ENCODE measurements around the gene P3H1. TPM values are rescaled to one million over a fixed set of nuclear protein-coding genes. Genes with fewer than 3 reads are reported as not detected.
A peak's percentile ranks its signal among the peaks of the same experiment; 100 is the strongest.
"Not testable (repeated sequence)": the region's sequence is repeated elsewhere in the genome, so short reads cannot be mapped to it uniquely, and the experiment has no call there.

P3H1 gene
- total RNA-seq, 1 donor from 2014 or later = 51.7 TPM

DNA sequence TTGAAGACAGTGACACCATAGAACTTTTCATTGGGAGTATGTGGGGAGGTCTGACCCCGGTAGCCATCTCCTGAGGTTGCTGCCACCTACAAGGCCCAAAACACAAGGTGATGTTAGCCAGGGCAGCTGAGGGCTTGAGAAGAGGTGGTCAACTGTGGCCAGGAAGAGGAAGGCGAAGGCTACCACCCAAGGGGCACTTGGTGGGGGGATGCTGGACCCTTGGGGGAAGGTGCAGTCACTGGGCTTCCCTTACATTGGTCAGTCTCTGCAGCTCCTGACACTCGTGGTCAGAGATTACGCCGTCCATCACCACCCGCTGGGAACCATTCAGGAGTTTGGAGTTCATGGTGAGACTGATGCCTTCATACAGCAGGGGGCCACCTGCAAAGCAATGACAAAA lies 14.5 kb downstream of the P3H1 start:
- H3K4me3 ChIP-seq (ENCODE audit: low read depth, low read length) = no peak overlapping the region
- H3K36me3 ChIP-seq (ENCODE audit: control insufficient read depth, insufficient read depth, low read length) = peaks cover 8% of the 10 kb centered on the region
- no peaks in the 10 kb centered on the region for H3K27me3 ChIP-seq (ENCODE audit: control insufficient read depth, insufficient read depth, low read length)
- no peak for TF ChIP-seq CTCF (IDR thresholded peaks at IDR 0.05; ENCODE audit: insufficient read depth, low read length, poor library complexity, severe bottlenecking)
- no peak for DNase-seq (ENCODE audit: low read depth)

DNA sequence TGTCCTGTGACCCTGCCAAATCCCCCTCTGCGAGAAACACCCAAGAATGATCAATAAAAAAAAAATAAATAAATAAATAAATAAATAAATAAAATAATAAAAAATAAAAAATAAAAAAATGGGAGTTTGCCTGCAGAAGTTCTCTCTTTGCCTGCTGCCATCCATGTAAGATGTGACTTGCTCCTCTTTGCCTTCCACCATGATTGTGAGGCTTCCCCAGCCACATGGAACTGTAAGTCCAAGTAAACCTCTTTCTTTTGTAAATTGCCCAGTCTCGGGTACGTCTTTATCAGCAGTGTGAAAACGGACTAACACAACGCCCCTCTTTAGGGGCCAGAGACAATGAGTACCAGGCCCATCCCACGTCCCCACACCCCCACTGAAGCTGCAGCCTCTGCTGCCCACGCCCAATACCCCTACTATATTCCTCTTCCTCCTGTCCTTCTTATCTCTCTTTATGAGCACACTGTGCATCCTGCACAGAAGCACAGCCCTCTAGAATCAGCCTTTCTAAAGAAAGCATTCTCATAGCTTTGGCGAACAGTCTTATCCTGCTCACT lies 15.2 kb downstream of the P3H1 start:
- not testable (repeated sequence) for H3K36me3 ChIP-seq (ENCODE audit: control insufficient read depth, insufficient read depth, low read length); H3K4me3 ChIP-seq (ENCODE audit: low read depth, low read length); H3K27me3 ChIP-seq (ENCODE audit: control insufficient read depth, insufficient read depth, low read length); DNase-seq (ENCODE audit: low read depth)

DNA sequence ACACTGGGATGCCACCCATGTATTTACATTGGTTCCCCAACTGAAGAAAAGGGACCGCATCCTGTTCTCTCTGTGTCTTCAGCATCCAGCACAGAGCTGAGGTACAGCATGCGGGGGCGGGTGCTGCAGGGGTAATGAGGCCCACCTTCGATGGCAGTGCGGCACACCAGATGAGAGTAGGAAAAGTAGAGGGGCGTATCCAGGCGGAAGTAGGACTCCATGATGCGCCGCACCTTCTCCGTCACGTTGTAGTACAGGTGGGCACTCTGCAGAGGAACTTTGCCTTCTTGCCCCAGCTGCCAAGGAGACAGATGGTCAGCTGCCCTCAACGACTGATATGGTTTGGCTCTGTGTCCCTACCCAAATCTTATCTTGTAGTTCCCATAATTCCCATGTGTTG lies 16.8 kb downstream of the P3H1 start:
- Histone ChIP-seq H3K4me3 (ENCODE audit: low read depth, low read length) (no peak overlapping the region), H3K36me3 (ENCODE audit: control insufficient read depth, insufficient read depth, low read length) (peaks cover 7% of the 10 kb centered on the region), H3K27me3 (ENCODE audit: control insufficient read depth, insufficient read depth, low read length) (no peaks in the 10 kb centered on the region)
- no peak for TF ChIP-seq CTCF (IDR thresholded peaks at IDR 0.05; ENCODE audit: insufficient read depth, low read length, poor library complexity, severe bottlenecking)
- DNase-seq (ENCODE audit: low read depth) = no peak

DNA sequence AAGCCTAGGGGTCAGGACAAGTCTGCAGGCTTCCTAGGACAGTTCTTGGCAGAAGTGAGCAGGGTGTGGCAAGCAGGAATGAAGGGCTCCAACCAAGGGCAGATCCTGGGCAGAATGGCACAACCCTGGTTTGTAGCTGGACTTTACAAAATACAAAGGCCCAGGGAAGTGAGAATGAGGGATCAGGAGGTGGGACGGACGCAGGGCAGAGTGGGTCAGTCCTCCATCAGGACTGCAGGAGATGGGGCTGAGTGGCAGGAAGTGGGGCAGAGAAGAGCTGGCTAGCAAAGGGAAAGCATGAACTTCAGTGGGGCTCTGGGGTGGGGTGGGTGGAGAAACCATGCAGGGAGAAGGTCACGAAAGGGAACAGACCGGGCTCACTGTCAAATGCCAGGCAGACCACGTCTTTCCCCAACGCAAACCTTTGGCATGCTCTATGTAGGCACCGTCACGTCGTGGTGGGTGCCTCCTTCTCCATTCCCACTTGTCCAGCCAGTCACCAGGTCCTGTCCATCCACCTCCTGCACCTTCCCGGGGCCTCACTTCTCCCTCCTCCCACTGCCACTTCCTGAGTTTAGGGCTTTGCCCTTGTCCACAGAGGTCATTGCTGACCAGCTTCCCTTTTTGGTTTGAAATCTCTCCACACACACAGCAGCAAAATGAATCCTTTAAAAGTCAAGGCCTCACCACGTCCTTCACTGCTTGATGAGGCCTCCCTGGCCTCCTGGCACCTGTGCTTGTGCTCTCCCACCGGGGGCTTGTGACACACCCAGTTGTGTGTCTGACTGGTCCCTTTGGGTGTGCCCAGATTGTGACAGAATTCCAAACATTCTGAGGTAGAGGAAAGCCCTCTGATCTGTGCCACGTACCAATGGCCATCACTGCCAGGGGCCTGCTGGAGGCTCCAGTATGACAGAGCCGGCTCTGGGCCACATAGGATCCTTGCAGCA lies 18.1 kb downstream of the P3H1 start:
- Histone ChIP-seq H3K4me3 (ENCODE audit: low read depth, low read length) (no peak overlapping the region), H3K27me3 (ENCODE audit: control insufficient read depth, insufficient read depth, low read length) (no peaks in the 10 kb centered on the region), H3K36me3 (ENCODE audit: control insufficient read depth, insufficient read depth, low read length) (peaks cover 7% of the 10 kb centered on the region)
- no peak for TF ChIP-seq CTCF (IDR thresholded peaks at IDR 0.05; ENCODE audit: insufficient read depth, low read length, poor library complexity, severe bottlenecking)
- DNase-seq (ENCODE audit: low read depth) = no peak

DNA sequence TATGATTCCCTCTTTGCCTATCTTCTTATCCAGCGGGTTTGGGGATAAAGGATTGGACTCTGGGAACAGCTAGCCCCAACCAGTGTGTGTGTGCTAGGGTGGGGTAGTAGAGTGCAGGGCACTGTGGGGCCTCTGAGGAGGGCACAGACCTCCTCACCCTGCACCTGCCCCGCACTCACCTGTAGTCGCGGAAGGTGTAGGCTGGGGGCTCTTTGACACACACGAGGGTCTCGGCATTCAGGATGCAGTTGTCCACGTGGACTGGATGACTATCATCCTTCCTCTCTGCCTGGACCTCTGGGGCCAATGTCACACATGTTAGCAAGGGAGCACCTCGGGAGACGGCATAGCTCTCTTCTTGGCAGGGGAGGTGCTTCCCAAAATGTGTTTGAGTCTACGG lies 18.8 kb downstream of the P3H1 start:
- DNase-seq (ENCODE audit: low read depth) = no peak
- H3K36me3 ChIP-seq (ENCODE audit: control insufficient read depth, insufficient read depth, low read length) = peaks cover 7% of the 10 kb centered on the region
- no peak for TF ChIP-seq CTCF (IDR thresholded peaks at IDR 0.05; ENCODE audit: insufficient read depth, low read length, poor library complexity, severe bottlenecking)

DNA sequence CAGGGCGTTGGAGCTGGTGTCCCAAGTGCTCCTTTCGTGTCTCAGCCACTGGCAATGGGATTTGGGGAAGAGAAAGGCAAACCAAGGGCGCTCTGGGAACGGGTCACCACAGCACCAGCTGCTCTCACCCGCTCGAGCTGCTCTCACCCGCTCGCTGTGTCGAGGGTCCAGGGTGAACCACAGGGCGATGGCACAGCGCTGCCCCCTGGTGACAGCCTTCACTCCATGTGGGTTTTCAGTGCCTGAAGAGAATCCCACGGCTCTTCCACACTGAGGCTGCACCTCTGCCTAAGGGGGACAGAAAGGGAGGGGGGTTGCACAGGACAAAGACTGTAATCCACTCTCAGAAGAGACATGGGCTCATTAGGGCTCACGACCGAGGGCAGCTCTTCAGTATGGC lies 19.7 kb downstream of the P3H1 start:
- Histone ChIP-seq H3K27me3 (ENCODE audit: control insufficient read depth, insufficient read depth, low read length) (no peaks in the 10 kb centered on the region), H3K36me3 (ENCODE audit: control insufficient read depth, insufficient read depth, low read length) (peaks cover 3% of the 10 kb centered on the region), H3K4me3 (ENCODE audit: low read depth, low read length) (no peak overlapping the region)
- TF ChIP-seq CTCF (IDR thresholded peaks at IDR 0.05; ENCODE audit: insufficient read depth, low read length, poor library complexity, severe bottlenecking) = peak; percentile 68
- no peak for DNase-seq (ENCODE audit: low read depth)

More for the DNA sequence above, 18.8 kb downstream of the P3H1 start:
- no peaks in the 10 kb centered on the region for H3K27me3 ChIP-seq (ENCODE audit: control insufficient read depth, insufficient read depth, low read length)
- no peak overlapping the region for H3K4me3 ChIP-seq (ENCODE audit: low read depth, low read length)
